Iris pigment epithelial cell (primary cell): Measurements from ENCODE around the gene SIRPD.

Experiments used
- DNase-seq: peaks from one replicate; pipeline ENCODE4 v3.0.0-alpha.2; 2011; ENCODE audit warnings: low read depth

SIRPD gene

DNA sequence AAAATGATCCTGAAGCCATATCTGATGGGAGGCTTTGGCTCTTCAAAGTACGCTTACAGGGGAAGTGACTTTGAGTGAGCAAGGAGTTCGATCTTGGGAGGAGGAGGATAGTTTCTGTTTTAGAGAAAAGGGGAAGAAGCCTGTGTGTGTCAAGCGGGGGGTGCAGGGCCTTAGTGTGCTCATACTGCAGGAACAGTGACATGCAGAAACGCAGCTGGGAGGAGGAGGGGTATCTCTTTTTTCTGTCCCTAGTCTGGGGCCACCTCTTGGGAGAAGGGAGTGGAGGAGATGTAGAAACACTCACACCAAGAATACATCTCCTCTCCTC lies 19.8 kb downstream of the SIRPD start:
- no peak for DNase-seq

DNA sequence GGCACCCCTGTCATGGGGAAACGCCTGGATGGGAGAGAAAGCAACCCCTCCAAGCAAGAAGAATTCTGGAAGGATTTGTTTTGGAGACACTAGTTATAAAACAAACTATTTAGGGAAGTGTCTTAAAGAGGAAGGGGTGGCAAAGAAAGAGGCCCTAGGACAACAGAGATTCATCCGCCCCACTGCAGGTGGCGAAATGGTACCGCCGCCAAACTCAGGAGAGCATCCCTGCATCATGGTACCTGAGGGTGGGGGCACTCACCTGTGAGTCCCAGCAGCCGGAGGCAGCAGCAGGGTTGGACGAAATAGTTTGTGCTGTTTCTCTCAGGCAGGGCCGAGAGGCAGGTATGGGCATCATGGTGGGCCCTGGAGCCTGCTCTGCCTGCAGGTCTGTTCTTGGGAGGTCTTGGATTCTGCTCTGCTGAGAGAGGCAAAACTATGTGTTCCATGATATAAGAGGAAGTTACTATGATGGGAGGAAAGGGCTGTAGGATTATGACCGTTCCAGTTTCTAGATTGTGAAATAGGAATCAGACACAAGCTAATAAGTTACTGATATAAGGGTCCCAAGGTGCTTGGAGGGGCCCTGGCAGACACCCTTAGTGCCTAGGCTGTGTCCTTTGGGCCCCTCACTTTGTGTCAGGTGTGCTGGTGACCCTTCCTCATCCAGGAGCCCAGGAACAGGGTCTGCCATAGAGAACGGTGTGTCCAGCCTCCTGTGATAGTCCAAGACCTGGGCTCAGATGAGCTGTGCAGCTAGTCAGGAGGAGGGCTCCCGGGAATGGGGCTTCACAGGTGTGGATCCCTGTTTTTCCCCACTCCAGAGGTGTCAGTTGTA lies 20.4 kb downstream of the SIRPD start:
- no peak for DNase-seq

DNA sequence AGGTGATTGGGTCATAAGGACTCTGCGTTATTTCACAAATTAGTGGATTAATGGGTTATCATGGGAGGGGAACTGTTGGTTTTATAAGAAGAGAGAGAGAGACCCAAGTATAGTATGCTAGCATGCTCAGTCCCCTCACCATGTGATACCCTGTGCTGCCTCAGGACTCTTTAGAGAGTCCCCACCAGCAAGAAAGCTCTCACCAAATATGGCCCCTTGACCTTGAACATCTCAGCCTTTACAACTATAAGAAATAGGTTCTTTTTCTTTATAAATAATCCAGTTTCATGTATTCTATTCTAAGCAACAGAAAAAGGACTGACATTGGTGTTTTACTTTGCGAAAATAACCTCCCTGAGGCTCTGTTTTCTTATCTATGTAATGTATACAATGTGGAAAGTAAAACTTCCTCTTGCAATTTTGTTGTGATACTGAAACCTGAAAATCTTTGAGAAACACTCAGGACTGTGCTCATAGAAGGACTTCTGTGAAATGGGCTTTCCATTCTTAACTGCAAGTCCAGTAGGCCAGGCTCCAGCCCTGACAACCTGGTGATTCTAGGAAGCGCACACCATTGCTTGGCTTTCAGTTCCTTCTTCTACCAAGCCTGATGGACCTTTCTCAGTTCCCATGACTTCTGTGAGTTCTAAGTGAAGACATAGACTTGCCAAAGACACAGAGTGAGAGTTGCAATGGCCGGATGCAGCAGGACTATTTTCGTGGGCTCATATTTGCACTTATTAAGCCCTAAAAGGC lies 21.9 kb downstream of the SIRPD start:
- DNase-seq: no peak

DNA sequence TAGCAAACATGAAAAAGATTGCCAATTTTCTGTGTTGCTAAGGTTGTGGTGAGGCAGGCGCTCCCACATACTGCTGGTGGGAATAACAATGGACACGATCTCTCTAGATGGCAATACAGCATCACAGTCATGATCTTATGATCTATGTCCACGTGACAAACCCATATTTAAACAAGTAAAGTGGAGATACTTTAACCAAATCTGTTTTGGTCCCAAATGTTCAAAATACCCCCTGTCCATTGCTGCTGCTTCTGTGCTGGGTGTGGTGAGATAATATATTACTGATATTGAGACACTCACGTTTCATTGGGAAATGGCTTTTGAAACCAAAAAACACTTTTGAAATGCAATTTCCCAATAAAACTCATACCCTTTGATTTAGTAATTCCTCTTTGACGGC lies 23.0 kb downstream of the SIRPD start:
- no peak for DNase-seq

DNA sequence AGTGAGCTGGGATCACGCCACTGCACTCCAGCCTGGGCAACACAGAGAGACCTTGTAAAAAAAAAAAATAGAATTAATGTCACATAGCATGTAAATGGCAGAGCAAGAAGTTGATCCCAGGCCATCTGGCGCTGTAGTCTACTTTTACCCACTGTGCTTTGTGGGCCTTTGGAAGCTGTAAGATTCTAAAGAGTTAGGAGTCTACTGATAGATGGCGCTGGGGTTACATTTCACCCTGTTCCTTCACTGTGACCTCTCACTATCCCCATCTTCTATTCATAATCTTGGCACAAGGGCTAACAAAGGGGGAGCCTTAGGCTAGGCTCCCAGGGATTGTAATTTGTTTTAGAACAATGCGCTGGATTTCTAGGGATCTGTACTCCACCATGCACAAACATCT lies 24.4 kb downstream of the SIRPD start:
- no peak for DNase-seq

DNA sequence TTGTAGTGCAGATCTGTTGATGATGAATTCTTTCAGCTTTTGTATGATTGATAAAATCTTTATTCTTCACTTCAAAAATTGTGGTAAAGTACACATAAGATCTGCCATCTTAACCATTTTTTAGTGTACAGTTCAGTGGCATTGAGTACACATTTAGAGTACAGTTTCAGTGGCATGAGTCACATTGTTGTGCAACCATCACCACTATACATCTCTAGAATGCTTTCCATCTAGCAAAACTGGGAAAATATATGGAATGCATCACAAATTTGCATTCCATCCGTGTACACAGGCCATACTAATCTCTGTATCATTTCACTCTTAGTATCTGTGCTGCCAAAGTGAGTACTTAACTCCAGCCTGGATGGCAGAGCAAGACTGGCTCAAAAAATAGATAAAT lies 28.7 kb downstream of the SIRPD start:
- peak; percentile 15 for DNase-seq

DNA sequence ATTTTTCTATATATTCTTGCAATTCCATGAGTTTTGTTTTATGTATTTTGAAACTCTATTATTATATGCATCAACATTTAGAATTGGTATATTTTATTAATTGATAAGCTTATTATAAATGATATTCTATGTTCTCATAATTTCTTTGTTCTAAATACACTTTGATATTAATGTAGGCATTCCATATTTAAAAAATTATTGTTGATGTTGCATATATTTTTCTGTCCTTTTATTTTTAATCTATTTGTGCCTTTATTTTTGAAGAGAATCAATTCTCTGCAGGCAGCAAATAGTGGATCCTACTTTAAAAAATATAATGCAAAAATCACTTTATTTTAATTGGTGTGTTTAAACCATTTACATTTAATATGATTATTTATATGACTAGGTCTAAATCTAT lies 29.6 kb downstream of the SIRPD start:
- DNase-seq: no peak

DNA sequence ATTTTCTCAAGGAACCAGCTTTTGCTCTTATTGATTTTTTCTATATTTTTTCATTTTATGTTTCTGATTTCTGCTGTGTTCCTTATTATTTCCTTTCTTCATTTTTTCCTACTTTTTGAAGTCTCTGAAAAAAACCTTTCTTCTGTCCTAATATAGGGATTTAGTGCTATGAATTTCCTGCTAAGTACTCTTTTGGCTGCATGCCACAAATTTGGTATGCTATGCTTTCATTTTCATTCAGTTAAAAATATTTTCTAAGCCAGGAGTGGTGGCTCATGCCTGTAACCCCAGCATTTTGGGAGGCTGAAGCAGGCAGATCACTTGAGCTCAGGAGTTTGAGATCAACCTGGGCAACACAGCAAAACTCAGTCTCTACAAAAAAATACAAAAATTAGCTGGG lies 30.6 kb downstream of the SIRPD start:
- peak; percentile 39 for DNase-seq

DNA sequence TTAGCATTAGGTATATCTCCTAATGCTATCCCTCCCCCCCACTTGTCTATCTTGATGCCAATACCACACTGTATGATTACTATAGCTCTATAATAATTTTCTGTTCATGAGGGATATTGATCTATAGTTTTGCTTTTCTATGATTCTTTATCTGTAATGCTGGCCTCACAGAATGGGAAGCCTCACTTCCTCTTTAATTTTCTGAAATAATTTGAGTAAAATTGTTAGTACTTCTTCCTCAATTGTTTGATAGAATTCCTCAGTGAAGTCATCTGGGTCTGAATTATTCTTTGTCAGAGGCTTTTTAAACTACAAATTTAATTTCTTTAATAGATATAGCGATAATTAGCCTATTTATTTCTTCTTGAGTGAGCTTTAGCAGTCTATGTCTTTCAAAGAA lies 31.2 kb downstream of the SIRPD start:
- DNase-seq: no peak

DNA sequence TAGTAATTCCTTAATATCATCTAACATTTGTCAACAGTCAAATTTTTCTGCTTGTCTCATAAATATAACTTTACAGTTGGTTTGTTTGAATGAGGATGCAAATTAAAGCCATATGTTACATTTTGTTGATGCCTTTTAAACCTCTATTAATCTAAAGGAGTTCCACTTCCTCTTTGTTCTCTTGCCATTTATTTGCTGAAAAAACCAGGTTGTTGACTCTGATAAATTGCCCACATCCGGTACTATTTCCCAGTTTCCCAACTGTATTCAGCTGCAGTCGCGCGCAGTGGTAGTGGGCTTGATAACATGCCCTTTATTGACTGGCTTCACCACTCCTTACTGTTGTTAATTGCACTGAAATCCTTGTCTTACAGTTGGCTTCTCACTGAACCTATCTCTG lies 33.5 kb downstream of the SIRPD start:
- DNase-seq: no peak

DNA sequence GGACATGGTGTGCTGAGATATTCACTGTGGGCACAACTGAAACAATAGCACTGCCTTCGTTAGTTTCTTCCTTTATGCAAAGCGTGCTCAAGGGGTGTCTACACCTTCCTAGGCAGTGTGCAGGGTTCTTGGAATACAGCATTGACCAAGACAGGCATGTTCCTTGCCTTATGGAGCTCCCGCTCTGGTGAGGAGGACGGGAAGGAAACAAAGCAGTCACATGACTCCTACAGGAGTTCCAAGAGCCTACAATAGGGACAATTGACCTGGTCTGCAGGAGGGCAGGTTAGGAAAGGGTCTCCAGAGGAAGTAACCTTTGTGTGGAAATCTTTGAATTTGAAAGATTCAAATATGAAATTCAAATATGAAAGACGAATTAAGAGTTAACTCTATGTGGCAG lies 40.5 kb downstream of the SIRPD start:
- no peak for DNase-seq

DNA sequence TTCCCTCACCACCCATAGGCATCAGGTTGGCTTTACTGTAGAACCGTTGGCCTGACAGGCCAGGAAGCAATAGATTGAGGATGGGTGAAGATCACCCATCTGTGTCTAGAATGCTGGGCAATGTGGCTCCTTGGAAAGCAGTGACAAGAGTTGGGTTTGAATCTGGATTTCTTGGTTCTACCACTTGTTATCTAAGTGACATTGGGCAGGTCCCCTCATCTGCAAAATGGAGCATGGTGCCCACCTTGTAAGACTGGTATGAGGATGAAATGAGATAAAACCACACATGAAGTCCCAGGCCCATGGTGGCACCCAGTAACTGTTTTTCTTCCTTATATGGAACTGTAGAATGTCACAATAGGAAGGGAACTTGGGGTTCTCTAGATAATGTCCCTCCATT lies 43.7 kb downstream of the SIRPD start:
- no peak for DNase-seq

DNA sequence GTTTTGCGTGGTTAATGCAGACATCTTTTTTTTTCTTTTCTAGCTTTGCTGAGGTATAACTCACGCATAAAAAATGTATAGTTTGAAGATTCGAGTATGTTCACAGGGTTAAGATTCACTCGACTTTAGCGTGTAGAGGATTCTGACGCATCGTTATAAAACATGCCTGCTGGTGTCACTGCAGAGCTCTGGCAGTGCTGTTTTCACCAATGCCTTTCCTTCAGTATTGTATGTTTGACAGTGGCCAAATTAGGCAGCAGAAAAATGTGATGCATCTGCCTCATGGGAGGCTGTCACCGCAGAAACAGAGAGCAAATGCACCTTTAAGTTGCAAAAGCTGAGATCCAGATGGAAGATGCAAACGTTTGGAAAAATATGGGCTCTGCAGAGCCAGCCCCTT lies 48.3 kb downstream of the SIRPD start:
- DNase-seq: peak; percentile 8

DNA sequence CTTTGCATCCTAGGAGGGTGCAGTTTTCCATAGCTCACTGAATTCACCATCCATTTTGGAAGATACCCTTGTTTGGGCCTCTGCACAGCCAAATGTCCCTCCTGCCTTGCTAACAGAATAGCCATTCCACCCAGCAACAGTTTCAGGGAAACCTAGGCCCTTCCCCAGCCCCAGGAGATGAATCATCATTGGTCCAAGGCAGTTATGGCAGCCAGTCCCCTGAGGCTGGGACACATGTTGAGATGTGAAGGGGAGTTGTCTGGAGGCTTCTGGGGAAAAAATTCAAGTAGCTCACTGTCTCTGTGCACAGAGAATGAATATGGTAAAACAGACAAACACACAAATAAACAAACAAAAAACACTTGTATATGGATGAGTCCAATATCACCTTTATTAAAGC lies 48.9 kb downstream of the SIRPD start:
- no peak for DNase-seq

DNA sequence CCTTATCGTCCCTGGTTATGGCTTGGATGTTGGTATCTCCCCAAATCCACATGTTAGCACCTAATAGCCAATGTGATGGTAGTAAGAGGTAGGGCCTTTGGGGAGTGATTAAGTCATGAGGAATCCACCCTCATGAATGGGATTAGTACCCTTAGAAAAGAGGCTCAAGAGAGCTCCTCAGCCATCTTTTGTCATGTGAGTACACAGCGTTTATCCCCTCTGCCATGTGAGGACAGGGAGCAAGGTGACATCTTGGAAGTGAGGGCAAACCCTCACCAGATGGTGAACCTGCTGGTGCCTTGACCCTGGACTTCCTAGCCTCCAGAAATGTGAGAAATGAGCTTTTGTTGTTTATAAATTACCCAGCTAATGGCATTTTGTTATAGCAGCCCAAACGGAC lies 50.2 kb downstream of the SIRPD start:
- no peak for DNase-seq

DNA sequence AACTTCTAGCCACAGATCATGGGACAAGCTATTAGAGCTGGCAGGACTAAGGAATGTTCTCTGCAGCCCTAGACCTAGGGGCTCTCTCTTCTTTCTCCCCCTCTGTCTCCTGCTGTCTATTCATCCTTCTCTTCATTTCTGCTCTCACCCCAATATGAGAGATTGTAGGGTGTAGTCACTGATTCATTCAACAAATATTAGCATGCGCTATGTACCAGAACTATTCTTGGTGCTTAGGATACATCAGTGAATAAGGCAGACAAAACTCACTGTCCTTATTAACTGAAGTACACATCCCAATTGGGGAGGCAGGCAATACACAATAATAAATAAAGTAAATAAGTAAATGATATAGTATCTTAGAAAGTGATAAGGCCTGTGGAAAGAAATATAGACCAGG lies 51.6 kb downstream of the SIRPD start:
- peak; percentile 2 for DNase-seq

DNA sequence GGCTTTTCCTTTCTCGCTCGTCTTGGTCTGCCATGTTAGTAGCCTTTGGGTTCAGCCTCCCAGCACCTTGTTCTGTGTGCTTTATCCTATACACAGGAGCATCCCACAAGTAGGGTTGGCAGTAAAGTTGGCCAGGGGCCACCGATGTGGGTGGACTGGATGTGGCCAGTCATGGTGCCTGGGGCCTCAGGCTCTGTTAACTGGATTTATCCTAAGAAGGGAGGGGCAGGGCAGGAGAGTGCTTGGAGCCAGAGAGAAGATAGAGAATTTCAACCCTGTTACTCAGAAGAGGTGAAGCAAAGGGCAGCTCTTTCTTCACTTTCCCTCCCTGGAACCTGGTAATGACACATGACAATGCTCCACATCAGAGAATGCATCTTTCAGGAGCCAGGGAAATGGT lies 52.1 kb downstream of the SIRPD start:
- DNase-seq: peak; percentile 24

DNA sequence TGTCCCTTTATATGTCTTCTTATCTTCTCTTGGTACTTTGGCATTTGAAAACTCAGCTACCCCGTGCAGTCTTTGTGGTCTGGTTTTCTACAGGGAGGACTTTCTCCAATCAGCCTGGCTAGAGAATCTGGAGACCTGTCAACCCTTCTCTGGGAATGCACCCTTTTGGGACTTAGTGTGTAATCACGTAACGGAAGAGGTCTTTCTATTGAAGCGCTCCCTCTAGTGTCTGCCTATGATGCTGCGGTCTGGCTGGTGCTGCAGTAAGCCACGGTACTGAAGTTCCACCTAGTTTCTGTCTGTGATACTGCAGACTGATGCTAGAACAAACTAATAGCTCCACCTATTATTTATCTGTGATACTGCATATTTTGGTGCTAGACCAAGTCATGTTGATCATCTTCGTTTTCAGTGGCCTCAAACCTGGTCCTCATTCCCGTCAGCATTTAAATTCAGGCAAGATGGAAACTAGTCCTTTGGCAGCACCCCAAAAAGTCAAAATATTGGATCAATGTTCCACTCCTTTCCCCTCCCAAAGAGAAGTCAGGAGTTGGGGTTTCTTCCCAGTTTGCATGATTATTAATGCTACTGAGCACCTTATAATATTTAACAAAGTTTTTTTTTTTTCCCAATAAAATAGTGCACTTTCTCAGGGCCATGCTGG lies 53.8 kb downstream of the SIRPD start:
- DNase-seq: peak; percentile 93

DNA sequence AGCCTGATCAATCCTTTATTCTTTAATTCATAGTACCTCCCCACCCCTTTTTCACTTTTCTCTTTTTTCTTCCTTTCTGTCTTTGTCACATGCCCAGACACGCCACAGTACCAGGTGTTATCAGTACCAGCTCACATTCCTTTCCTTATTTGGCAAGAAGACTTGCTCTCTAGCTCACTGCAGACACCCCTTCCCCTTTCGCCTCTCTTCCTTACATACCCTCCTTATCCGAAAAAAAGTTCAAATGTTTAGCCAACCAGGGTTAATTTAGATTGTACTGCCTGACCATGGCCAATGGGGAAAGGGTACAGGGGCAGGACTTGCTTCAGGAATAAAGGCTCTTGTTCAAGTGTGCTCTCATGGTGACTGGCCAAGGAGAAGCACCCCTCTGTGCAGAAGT lies 57.0 kb downstream of the SIRPD start:
- no peak for DNase-seq

DNA sequence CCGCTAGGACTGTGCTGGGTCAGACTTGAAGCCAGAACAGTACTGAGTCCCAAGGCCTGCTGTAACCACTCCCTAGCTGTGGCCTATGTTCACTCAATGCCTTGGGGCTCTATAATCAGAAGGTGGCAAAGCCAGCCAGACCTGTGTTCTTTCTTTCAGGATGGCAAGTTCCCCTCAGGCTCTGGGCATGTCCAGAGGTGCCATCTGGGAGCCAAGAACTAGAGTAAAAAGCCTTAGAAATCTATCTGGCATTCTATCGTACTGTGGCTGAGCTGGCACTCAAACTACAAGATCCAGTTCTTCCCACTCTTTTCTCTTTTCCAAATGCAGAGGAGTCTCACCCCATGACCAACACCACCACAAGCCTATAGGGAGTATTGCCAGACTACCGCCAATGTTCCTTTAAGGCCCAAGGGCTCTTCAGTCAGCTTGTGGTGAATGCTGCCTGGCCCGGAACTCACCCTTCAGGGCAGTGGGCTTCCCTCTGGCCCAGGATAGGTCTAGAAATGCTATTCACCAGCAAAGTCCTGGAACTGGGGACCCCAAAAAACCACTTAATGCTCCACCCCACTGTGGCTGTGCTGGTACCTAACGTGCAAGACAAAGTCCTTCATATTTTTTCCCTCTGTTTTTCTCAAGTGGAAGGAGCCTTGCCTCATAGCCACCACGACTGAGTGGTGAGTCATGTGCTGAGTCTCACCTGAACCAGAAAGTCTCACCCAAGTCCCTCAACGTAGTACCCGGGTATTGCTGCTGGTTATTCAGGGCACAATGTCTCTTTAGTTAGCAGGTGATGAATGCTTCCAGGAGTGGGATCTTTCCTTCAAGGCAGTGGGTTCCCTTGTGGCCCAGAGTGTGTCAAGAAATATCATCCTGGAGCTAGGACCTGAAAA lies 57.7 kb downstream of the SIRPD start:
- no peak for DNase-seq

DNA sequence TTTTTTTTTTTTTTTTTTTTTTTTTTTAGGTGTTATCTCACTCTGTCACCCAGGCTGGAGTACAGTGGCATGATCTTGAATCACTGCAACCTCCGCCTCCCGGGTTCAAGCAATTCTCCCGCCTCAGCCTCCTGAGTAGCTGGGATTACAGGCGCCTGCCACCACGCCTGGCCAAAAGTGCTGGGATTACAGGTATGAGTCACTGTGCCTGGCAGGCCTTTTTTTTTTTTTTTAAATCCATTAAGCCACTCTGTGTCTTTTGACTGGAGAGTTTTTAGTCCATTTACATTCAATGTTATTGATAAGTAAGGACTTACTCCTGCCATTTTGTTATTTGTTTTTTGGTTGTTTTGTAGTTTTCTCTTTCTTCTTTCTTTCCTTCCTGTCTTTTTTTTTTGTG lies 60.1 kb downstream of the SIRPD start:
- DNase-seq: peak; percentile 8

DNA sequence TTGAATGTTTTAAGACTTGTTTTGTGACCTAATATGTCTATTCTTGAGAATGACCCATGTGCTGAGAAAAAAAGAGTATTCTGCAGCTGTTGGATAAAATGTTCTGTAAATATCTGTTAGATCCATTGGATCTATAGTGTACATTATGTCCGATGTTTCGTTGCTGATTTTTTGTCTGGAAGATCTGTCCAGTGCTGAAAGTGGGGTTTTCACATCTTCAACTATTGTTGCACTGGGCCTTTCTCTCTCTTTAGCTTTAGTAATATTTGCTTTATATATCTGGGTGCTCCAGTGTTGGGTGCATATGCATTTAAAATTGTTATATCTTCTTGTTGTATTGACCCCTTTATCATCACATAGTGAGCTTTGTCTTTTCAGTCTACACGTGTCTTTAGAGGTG lies 60.6 kb downstream of the SIRPD start:
- DNase-seq: no peak
